GM10847 (cell line): ENCODE data around the gene ZSCAN5A.
A peak's percentile ranks its signal among the peaks of the same experiment; 100 is the strongest.

ENCODE experiments used
- POLR2A ChIP-seq: IDR thresholded peaks from 2 replicates; pipeline ENCODE4 v1.6.1; 2011; ENCODE audit not compliant: insufficient read length; ENCODE audit errors: extremely low read depth

ZSCAN5A gene, protein sequence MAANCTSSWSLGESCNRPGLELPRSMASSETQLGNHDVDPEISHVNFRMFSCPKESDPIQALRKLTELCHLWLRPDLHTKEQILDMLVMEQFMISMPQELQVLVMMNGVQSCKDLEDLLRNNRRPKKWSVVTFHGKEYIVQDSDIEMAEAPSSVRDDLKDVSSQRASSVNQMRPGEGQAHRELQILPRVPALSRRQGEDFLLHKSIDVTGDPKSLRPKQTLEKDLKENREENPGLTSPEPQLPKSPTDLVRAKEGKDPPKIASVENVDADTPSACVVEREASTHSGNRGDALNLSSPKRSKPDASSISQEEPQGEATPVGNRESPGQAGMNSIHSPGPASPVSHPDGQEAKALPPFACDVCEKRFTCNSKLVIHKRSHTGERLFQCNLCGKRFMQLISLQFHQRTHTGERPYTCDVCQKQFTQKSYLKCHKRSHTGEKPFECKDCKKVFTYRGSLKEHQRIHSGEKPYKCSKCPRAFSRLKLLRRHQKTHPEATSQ

GRCh38 chr19:56314381-56315076, at the start of gene ZSCAN5A:
TSS of gene ZSCAN5A (minus strand) at chr19:56314839. CDS start at chr19:56225046, 89,793 bp downstream.
- peak; percentile 61 for TF ChIP-seq POLR2A

DNA sequence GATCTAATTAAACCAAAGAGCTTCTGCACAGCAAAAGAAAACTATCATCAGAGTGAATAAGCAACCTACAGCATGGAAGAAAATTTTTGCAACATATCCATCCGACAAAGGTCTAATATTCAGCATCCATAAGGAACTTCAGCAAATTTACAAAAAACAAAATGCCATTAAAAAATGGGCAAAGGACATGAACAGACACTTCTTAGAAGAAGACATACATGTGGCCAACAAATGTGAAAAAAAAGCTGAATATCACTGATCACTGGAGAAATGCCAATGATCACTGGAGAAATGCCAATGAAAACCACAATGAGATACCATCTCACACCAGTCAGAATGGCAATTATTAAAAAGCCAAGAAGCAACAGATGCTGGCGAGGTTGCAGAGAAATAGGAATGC, 46.2 kb upstream of the ZSCAN5A start:
- TF ChIP-seq POLR2A, result no peak

- no peak for TF ChIP-seq POLR2A
Measured at GRCh38 chr19:56356944-56357343, 42.3 kb upstream of the ZSCAN5A start.

GRCh38 chr19:56355517-56355916, 40.9 kb upstream of the ZSCAN5A start:
- TF ChIP-seq POLR2A, result no peak

DNA sequence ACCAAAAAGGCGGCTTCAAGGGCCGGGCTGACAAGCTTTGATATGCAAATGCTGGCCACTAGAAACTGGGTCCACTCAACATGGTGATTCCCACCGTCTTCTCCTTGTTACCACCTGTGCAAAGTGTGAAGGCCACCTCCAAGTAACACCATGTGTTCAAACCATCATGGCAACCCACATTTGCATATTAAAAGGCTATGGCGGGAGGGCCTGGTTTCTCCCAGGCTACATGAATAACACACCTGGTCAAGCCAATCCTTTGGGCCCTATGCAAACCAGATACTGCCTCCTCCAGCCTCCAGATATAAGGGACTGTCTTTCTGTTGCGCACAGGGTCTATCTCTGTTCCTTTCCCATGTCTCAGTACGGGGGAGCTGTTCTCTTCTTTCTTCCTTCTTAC, 36.6 kb upstream of the ZSCAN5A start:
- no peak for TF ChIP-seq POLR2A

GRCh38 chr19:56350416-56351045, 35.9 kb upstream of the ZSCAN5A start:
- no peak for TF ChIP-seq POLR2A

- no peak for TF ChIP-seq POLR2A
Measured at GRCh38 chr19:56348289-56348877, 33.7 kb upstream of the ZSCAN5A start.

DNA sequence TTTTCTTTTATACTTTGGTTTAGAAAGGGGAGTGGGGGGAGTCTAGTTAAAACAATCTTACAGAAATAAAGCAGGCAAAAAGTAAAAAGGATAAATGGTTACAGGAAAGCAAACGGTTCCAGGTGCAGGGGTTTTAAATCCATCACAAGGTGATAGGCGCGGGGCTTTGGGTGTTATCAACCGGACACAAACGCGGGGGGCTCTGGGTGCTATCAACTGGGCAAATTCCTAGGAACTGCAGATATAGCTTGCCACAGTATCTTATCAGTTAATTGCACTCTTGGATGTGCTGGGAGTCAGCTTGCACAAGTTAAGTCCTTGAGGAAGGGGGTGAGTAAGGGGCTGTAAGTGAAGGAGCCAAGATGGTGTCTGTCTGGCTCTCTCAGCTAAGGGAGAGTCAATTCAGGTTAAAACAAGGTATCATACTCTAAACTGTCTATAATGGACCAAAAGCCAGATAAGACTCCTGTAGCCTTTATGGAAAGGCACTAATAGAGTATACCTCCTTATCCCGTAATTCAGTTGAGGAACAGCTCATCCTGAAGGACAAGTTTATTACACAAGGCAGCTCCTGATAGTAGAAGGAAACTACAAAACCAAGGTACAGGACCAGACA, 32.6 kb upstream of the ZSCAN5A start:
- TF ChIP-seq POLR2A, result no peak

DNA sequence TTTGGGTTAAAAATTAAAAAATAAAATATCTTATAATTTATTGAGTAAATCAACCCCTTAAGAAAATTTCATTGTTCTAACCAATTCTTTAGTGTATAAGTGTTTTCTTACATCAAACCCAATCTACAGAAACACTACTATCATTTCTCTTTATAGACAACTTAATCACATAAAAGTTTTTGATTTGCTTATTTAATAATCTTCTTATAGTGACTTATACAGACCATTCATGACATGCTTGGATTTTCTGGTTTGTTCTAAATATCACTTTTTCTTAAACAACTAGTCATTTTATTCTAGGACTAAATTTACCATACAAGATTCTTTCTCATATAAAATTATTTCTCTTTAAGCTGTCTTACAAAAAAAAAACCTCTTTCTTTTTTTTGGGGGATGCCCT, 27.3 kb upstream of the ZSCAN5A start:
- TF ChIP-seq POLR2A, result no peak

DNA sequence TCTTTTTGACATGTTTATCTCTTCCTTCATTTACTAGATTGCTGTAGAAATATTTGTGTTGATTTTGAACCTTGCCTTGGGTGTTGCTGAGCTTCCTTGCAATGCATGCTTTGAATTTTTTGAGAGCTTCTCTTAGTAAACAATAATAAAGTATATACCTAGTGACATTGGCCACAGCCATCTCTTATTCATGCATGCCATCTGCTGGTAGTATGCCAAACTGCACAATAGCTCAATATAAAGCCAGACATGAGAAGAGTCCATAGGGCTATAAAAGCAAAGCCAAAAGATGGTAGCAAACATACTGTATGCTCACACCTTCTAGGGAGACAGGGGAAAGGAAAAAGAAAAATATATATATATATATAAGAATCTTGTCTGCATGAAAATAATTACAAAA, 18.9 kb upstream of the ZSCAN5A start:
- no peak for TF ChIP-seq POLR2A

DNA sequence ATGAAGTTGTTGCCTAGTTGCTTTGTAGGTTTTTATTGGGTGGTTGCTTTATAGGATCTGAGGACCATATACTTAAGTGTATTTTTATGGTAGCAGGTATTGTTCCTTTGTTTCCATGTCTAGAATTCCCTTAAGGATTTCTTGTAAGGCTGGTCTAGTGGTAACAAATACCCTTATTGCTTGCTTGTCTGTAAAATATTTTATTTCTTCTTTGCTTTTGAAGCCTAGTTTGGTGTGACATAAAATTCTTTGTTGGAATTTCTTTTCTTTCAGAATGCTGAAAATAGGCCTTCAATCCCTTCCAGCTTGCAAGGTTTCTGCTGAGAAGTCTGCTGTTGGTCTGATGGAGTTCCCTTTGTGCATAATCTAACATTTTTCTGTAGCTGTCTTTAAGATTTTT, 18.1 kb upstream of the ZSCAN5A start:
- no peak for TF ChIP-seq POLR2A

DNA sequence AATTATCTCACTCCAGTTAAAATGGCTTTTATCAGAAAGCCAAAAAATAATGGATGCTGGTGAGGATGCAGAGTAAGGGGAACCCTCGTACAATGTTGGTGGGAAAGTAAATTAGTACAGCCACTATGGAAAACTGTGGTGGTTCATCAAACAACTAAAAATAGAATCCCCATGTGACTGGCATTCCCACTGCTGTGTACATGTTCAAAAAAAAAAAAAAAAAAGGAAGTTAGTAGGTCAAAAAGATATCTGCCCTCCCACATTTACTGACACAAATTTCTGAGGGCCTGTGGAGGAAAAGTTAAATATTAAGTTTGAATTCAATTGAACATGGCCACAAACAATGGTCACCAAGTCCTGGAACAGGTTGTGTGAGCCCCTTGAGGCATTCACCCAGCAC, 9.8 kb upstream of the ZSCAN5A start:
- no peak for TF ChIP-seq POLR2A

DNA sequence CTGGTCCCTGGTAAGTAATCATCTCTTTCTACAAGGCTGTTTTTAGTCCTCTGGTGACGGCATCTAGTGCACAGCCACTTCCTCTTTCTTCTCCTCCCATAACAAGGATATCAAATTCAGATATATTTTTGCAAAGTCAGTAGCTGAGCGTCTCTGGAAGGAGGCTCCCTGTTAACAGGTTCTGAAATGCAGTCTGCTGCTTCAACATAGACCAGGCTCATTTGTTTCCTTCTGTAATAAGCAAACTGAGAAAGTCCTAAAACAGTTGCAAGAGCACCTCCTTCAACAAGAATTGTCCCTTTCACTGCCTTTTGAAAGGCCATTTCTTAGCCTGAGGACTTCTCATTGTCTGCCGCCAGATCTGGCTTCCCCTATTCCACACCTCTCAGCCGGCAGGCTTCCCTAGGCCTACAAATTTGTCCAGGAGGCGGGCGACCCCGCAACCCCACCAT, 7.4 kb upstream of the ZSCAN5A start:
- TF ChIP-seq POLR2A, result no peak

- no peak for TF ChIP-seq POLR2A
Measured at GRCh38 chr19:56321254-56321988, 6.8 kb upstream of the ZSCAN5A start.
